ENCODE results near the gene CSRNP3. TPM values are rescaled to one million over a fixed set of nuclear protein-coding genes. Genes with fewer than 3 reads are reported as not detected.

Gene CSRNP3
- total RNA-seq, 6 donors from 2014 or later = 0.46 to 4.1 (median 1.5) TPM

- no peak for DNase-seq
- Histone ChIP-seq H3K4me1 (peaks cover 0 to 6% (median 0%) of the 10 kb centered on the region in 4 donors), H3K4me3 (no peak overlapping the region), H3K36me3 (no peaks in the 10 kb centered on the region), H3K27me3 (no peaks in the 10 kb centered on the region), H3K27ac (no peak overlapping the region), H3K9me3 (no peaks in the 10 kb centered on the region)
- ATAC-seq (ENCODE audit: low FRiP score in 2 of 2) = no peak
- no peak for TF ChIP-seq POLR2A (IDR thresholded peaks at IDR 0.05)
- TF ChIP-seq EP300 (IDR thresholded peaks at IDR 0.05) = no peak
- no peak for TF ChIP-seq POLR2AphosphoS5 (IDR thresholded peaks at IDR 0.05)
- no peak for TF ChIP-seq CTCF (IDR thresholded peaks at IDR 0.05)
- WGBS, 2 donors = 95 to 100% methylated on average over 2 of the region's 2 CpGs
Measured at GRCh38 chr2:165466386-165466785, 3.1 kb upstream of the CSRNP3 start.

- Histone ChIP-seq H3K4me1 (peaks cover 0 to 6% (median 0%) of the 10 kb centered on the region in 4 donors), H3K4me3 (no peak overlapping the region), H3K36me3 (no peaks in the 10 kb centered on the region), H3K27ac (no peak overlapping the region), H3K9me3 (no peaks in the 10 kb centered on the region), H3K27me3 (no peaks in the 10 kb centered on the region)
- 87 to 97% methylated on average over 3 of the region's 3 CpGs for WGBS, 2 donors
- no peak for ATAC-seq (ENCODE audit: low FRiP score in 2 of 2)
- no peak for DNase-seq
- TF ChIP-seq CTCF (IDR thresholded peaks at IDR 0.05) (no peak), POLR2A (IDR thresholded peaks at IDR 0.05) (no peak), EP300 (IDR thresholded peaks at IDR 0.05) (no peak), POLR2AphosphoS5 (IDR thresholded peaks at IDR 0.05) (no peak)
Measured at GRCh38 chr2:165467921-165468320, 1.6 kb upstream of the CSRNP3 start.

- Histone ChIP-seq H3K9me3 (no peaks in the 10 kb centered on the region), H3K36me3 (no peaks in the 10 kb centered on the region), H3K27me3 (no peaks in the 10 kb centered on the region), H3K27ac (no peak overlapping the region), H3K4me1 (peaks cover 0 to 6% (median 0%) of the 10 kb centered on the region in 4 donors), H3K4me3 (peak overlapping the region in 3 of 4 donors; percentile 33 to 52 (median 46))
- TF ChIP-seq EP300 (IDR thresholded peaks at IDR 0.05) (no peak), CTCF (IDR thresholded peaks at IDR 0.05) (no peak), POLR2AphosphoS5 (IDR thresholded peaks at IDR 0.05) (no peak), POLR2A (IDR thresholded peaks at IDR 0.05) (no peak)
- no peak for ATAC-seq (ENCODE audit: low FRiP score in 2 of 2)
- DNase-seq = no peak
Measured at GRCh38 chr2:165470361-165470760, 863 bp downstream of the CSRNP3 start.

GRCh38 chr2:165471349-165471950 lies 2.0 kb downstream of the CSRNP3 start:
- WGBS, 2 donors = 27 to 28% methylated on average over 1 of the region's 1 CpG
- ATAC-seq (ENCODE audit: low FRiP score in 2 of 2) = no peak
- no peak for DNase-seq
- TF ChIP-seq POLR2AphosphoS5 (IDR thresholded peaks at IDR 0.05) (no peak), EP300 (IDR thresholded peaks at IDR 0.05) (no peak), CTCF (IDR thresholded peaks at IDR 0.05) (no peak), POLR2A (IDR thresholded peaks at IDR 0.05) (no peak)
- Histone ChIP-seq H3K4me1 (peaks cover 0 to 6% (median 0%) of the 10 kb centered on the region in 4 donors), H3K36me3 (no peaks in the 10 kb centered on the region), H3K27me3 (no peaks in the 10 kb centered on the region), H3K27ac (no peak overlapping the region), H3K9me3 (no peaks in the 10 kb centered on the region), H3K4me3 (no peak overlapping the region)

GRCh38 chr2:165472922-165473321 lies 3.4 kb downstream of the CSRNP3 start:
- H3K4me1 ChIP-seq = peaks cover 0 to 6% (median 0%) of the 10 kb centered on the region in 4 donors
- H3K36me3 ChIP-seq = no peaks in the 10 kb centered on the region
- H3K27ac ChIP-seq = no peak overlapping the region
- no peaks in the 10 kb centered on the region for H3K27me3 ChIP-seq
- TF ChIP-seq POLR2AphosphoS5 (IDR thresholded peaks at IDR 0.05) (no peak), POLR2A (IDR thresholded peaks at IDR 0.05) (no peak), CTCF (IDR thresholded peaks at IDR 0.05) (no peak), EP300 (IDR thresholded peaks at IDR 0.05) (no peak)
- 82 to 90% methylated on average over 3 of the region's 3 CpGs for WGBS, 2 donors
- H3K4me3 ChIP-seq = no peak overlapping the region
- no peaks in the 10 kb centered on the region for H3K9me3 ChIP-seq
- ATAC-seq (ENCODE audit: low FRiP score in 2 of 2) (no peak), DNase-seq (no peak)

All from upper lobe of left lung (tissue), 6 donors.